ENCODE results near the gene RAB10. TPM values are rescaled to one million over a fixed set of nuclear protein-coding genes. Genes with fewer than 3 reads are reported as not detected.

The RAB10 gene
- total and polyA plus RNA-seq, 4 donors: 26.6 to 52.2 (median 41.6) TPM

DNA sequence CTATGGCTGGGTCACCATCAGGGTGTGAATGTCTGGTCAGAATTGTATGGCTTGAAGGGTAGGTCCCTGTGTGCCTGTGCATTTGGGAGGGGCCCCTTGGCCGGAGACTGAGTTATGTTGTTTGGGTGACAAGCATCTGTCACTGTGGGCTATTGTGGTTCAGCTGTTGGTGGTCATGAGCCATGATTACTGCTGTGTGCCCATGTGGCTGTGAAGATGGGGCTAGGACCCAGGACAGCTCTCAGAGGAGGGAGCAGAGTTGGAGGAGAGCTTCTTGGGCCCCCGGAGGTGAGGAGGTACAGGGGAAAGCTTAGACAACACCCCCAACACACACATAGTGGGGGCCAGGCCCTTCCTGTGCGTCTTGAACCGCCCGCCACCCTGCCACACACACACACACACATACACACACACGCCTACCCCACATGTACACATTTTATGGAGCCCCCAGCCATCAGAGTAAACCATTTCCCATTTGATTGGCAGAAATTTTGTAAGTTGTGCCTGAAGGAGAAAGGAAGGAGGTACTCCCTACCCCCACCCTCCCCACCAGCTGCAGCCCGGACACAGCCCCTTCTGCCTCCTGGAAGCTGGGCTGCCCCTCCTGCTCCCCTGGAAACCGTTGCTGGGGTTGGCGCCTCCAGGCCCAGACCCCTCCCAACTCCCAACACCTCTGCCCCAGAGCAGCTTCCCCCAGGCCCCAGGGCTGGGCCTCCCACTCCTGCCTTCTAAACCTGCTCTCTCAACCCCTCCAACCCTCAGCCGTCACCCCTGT is 141.0 kb downstream of the RAB10 start:
- WGBS: 88% methylated on average over 10 of the region's 10 CpGs
- no peak for TF ChIP-seq SP1 (IDR thresholded peaks at IDR 0.05)
- TF ChIP-seq, protein P1, sequence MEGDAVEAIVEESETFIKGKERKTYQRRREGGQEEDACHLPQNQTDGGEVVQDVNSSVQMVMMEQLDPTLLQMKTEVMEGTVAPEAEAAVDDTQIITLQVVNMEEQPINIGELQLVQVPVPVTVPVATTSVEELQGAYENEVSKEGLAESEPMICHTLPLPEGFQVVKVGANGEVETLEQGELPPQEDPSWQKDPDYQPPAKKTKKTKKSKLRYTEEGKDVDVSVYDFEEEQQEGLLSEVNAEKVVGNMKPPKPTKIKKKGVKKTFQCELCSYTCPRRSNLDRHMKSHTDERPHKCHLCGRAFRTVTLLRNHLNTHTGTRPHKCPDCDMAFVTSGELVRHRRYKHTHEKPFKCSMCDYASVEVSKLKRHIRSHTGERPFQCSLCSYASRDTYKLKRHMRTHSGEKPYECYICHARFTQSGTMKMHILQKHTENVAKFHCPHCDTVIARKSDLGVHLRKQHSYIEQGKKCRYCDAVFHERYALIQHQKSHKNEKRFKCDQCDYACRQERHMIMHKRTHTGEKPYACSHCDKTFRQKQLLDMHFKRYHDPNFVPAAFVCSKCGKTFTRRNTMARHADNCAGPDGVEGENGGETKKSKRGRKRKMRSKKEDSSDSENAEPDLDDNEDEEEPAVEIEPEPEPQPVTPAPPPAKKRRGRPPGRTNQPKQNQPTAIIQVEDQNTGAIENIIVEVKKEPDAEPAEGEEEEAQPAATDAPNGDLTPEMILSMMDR (IDR thresholded peaks at IDR 0.05; ENCODE audit: low read depth, low read length, missing input control): no peak
- no peak for TF ChIP-seq TAF1 (conservative IDR thresholded peaks at IDR 0.05)
- no peak for TF ChIP-seq RAD21 (IDR thresholded peaks at IDR 0.05)
- TF ChIP-seq RXRA (IDR thresholded peaks at IDR 0.05): no peak
- TF ChIP-seq FOXA1 (IDR thresholded peaks at IDR 0.05): no peak
- TF ChIP-seq HNF4G (IDR thresholded peaks at IDR 0.05): no peak
- TF ChIP-seq, protein P2, sequence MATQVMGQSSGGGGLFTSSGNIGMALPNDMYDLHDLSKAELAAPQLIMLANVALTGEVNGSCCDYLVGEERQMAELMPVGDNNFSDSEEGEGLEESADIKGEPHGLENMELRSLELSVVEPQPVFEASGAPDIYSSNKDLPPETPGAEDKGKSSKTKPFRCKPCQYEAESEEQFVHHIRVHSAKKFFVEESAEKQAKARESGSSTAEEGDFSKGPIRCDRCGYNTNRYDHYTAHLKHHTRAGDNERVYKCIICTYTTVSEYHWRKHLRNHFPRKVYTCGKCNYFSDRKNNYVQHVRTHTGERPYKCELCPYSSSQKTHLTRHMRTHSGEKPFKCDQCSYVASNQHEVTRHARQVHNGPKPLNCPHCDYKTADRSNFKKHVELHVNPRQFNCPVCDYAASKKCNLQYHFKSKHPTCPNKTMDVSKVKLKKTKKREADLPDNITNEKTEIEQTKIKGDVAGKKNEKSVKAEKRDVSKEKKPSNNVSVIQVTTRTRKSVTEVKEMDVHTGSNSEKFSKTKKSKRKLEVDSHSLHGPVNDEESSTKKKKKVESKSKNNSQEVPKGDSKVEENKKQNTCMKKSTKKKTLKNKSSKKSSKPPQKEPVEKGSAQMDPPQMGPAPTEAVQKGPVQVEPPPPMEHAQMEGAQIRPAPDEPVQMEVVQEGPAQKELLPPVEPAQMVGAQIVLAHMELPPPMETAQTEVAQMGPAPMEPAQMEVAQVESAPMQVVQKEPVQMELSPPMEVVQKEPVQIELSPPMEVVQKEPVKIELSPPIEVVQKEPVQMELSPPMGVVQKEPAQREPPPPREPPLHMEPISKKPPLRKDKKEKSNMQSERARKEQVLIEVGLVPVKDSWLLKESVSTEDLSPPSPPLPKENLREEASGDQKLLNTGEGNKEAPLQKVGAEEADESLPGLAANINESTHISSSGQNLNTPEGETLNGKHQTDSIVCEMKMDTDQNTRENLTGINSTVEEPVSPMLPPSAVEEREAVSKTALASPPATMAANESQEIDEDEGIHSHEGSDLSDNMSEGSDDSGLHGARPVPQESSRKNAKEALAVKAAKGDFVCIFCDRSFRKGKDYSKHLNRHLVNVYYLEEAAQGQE (IDR thresholded peaks at IDR 0.05): no peak
- no peaks in the 10 kb centered on the region for H3K9me3 ChIP-seq (ENCODE audit: control insufficient read depth in 4 of 4, low read length in 3 of 4)
- H3K36me3 ChIP-seq (ENCODE audit: control insufficient read depth in 4 of 4, insufficient read depth in 3 of 4, low read depth in 1 of 4, low read length in 3 of 4): no peaks in the 10 kb centered on the region
- DNase-seq (ENCODE audit: low spot score): no peak
- no peak overlapping the region for H3K9ac ChIP-seq (ENCODE audit: low read depth in 1 of 2, low read length in 2 of 2)
- no peak overlapping the region for H3K27ac ChIP-seq (ENCODE audit: low read depth in 1 of 2, low read length in 2 of 2)
- peaks cover 0 to 15% (median 9%) of the 10 kb centered on the region in 4 donors for H3K4me1 ChIP-seq (ENCODE audit: control insufficient read depth in 4 of 4, insufficient read depth in 4 of 4, low read length in 3 of 4)
- peaks cover 0 to 6% (median 0%) of the 10 kb centered on the region in 4 donors for H3K27me3 ChIP-seq (ENCODE audit: control insufficient read depth in 4 of 4, insufficient read depth in 4 of 4, low read length in 3 of 4)
- H3K4me3 ChIP-seq (ENCODE audit: low read depth in 1 of 3, low read length in 3 of 3): no peak overlapping the region

DNA sequence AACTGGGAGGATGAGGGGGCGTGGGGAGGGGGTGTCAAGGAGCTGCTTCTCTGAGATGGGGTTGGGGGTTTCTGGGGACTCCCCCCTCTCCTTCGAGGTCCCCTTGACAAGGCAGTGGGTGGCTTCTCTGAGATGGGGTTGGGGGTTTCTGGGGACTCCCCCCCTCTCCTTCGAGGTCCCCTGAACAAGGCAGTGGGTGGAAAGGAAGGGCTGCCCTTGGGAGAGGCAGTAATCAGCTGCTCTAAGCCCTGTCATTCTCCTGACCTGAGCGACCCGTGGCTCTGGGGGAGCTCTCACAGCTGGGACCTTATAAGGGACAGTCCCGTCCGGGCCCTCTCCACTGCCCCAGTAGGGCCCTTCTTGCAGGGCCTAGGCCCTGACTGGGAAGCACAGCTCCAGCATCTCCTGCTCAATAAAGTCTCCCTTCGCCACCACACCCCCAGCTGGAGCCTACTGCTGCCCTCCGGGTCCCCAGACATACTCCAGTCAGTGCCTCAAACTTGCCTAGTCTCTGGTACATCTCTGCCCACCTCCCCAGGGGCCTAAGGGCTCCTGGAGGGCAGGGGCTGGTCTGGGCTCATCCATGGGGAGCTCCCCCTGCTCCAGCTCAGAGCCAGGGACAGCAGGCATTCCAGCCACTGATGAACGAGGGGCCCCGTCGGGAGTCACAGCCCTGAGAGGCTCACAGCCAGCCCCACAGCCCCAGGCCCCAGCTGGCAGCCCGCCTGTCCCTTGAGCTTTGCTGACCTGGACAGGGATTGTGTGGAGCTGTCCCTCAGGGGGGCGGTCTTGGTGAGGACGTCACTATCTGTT is 141.8 kb downstream of the RAB10 start:
- no peaks in the 10 kb centered on the region for H3K9me3 ChIP-seq (ENCODE audit: control insufficient read depth in 4 of 4, low read length in 3 of 4)
- WGBS: 78% methylated on average over 15 of the region's 15 CpGs
- no peaks in the 10 kb centered on the region for H3K36me3 ChIP-seq (ENCODE audit: control insufficient read depth in 4 of 4, insufficient read depth in 3 of 4, low read depth in 1 of 4, low read length in 3 of 4)
- H3K9ac ChIP-seq (ENCODE audit: low read depth in 1 of 2, low read length in 2 of 2): no peak overlapping the region
- H3K27ac ChIP-seq (ENCODE audit: low read depth in 1 of 2, low read length in 2 of 2): no peak overlapping the region
- peaks cover 0 to 15% (median 9%) of the 10 kb centered on the region in 4 donors for H3K4me1 ChIP-seq (ENCODE audit: control insufficient read depth in 4 of 4, insufficient read depth in 4 of 4, low read length in 3 of 4)
- H3K27me3 ChIP-seq (ENCODE audit: control insufficient read depth in 4 of 4, insufficient read depth in 4 of 4, low read length in 3 of 4): peaks cover 0 to 6% (median 0%) of the 10 kb centered on the region in 4 donors
- no peak for TF ChIP-seq FOXA1 (IDR thresholded peaks at IDR 0.05)
- no peak for TF ChIP-seq HNF4G (IDR thresholded peaks at IDR 0.05)
- no peak for DNase-seq (ENCODE audit: low spot score)
- no peak overlapping the region for H3K4me3 ChIP-seq (ENCODE audit: low read depth in 1 of 3, low read length in 3 of 3)

DNA sequence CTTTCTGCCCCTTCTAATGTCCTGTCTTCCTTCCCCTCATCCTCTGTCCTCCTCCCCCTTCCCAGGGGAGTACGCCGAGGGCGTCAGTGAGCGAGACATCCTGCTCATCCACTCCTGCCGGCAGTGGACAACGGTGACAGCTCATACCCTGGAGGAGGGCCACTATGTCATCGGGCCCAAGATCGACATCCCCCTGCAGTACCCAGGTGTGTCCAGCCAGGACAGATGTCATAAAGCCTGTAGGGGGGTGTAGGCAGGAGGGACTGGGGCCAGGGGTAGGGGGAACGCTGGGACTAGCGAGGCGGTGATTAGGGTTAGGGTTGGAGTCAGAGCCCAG is 142.4 kb downstream of the RAB10 start:
- TF ChIP-seq FOXA2 (IDR thresholded peaks at IDR 0.05): no peak
- 81% methylated on average over 11 of the region's 11 CpGs for WGBS
- Histone ChIP-seq H3K27me3 (ENCODE audit: control insufficient read depth in 4 of 4, insufficient read depth in 4 of 4, low read length in 3 of 4) (peaks cover 0 to 6% (median 0%) of the 10 kb centered on the region in 4 donors), H3K9me3 (ENCODE audit: control insufficient read depth in 4 of 4, low read length in 3 of 4) (no peaks in the 10 kb centered on the region), H3K4me1 (ENCODE audit: control insufficient read depth in 4 of 4, insufficient read depth in 4 of 4, low read length in 3 of 4) (peaks cover 0 to 15% (median 9%) of the 10 kb centered on the region in 4 donors), H3K4me3 (ENCODE audit: low read depth in 1 of 3, low read length in 3 of 3) (no peak overlapping the region), H3K36me3 (ENCODE audit: control insufficient read depth in 4 of 4, insufficient read depth in 3 of 4, low read depth in 1 of 4, low read length in 3 of 4) (no peaks in the 10 kb centered on the region), H3K9ac (ENCODE audit: low read depth in 1 of 2, low read length in 2 of 2) (no peak overlapping the region), H3K27ac (ENCODE audit: low read depth in 1 of 2, low read length in 2 of 2) (no peak overlapping the region)
- DNase-seq (ENCODE audit: low spot score): no peak

All from liver (tissue), 9 donors.